PFSK-1 (cell line): ENCODE data around the gene UXS1.

Source experiments
- POLR2AphosphoS5 ChIP-seq: IDR thresholded peaks from 2 replicates; pipeline ENCODE4 v1.6.1; 2012; ENCODE audit warnings: low read depth, mild to moderate bottlenecking, control low read depth, low read length, moderate library complexity
- TF ChIP-seq, protein P1 (sequence below), 2 experiments: IDR thresholded peaks; 2 replicates each; pipeline versions ENCODE4 v1.6.1 to v1.8.0; 2011 to 2012; ENCODE audit warnings: low read depth in 2 of 2, low read length in 2 of 2, control low read depth in 1 of 2, inconsistent platforms in 1 of 2, mild to moderate bottlenecking in 1 of 2, moderate library complexity in 1 of 2; ENCODE audit not compliant: insufficient read depth in 1 of 2

DNA sequence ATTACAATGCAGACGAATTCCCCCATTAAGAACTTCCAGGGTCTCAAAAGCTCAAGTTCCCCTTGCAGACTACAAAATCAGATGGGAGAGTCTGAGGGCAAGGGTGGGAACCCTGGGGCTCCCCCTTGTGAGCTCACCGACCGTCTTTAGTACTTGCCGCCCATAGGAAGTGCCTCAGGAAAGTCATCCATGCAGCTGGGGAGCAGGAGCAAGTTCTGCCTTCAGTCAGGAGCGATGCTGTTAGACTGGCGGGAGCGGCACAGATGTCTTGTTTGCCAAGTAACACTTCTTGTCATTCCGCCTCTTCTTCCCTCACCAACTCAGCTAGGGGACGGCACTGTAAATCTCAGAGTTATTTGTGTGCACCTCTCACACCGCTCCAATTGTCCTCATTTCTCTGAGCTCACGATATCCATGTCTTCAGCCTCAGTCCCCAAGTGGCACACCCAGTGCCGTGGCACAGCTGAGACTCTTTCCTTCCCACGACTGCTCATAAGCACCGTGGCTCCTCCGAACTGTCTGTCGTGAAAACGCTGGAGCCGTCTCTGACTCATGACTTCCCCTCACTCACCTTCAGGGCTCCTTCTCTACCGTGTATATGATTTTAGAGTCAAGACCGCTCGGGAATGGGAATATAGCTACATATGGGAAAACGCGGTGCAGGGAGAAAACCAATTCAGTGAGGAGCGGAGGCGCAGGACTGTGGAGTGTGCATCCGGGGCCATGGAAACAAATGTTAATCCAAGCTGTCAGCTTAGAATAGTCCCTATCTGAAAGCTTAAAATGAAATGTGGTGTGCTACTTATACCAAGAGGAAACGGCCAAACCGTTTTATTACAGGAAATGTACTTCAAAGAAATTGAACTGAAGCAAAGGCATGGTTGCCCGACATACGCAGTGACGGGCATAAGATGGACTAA is 34.0 kb downstream of the UXS1 start:
- no peak for TF ChIP-seq POLR2AphosphoS5
- TF ChIP-seq, protein P1, sequence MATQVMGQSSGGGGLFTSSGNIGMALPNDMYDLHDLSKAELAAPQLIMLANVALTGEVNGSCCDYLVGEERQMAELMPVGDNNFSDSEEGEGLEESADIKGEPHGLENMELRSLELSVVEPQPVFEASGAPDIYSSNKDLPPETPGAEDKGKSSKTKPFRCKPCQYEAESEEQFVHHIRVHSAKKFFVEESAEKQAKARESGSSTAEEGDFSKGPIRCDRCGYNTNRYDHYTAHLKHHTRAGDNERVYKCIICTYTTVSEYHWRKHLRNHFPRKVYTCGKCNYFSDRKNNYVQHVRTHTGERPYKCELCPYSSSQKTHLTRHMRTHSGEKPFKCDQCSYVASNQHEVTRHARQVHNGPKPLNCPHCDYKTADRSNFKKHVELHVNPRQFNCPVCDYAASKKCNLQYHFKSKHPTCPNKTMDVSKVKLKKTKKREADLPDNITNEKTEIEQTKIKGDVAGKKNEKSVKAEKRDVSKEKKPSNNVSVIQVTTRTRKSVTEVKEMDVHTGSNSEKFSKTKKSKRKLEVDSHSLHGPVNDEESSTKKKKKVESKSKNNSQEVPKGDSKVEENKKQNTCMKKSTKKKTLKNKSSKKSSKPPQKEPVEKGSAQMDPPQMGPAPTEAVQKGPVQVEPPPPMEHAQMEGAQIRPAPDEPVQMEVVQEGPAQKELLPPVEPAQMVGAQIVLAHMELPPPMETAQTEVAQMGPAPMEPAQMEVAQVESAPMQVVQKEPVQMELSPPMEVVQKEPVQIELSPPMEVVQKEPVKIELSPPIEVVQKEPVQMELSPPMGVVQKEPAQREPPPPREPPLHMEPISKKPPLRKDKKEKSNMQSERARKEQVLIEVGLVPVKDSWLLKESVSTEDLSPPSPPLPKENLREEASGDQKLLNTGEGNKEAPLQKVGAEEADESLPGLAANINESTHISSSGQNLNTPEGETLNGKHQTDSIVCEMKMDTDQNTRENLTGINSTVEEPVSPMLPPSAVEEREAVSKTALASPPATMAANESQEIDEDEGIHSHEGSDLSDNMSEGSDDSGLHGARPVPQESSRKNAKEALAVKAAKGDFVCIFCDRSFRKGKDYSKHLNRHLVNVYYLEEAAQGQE (IDR thresholded peaks at IDR 0.05; ENCODE audit: insufficient read depth in 1 of 2, low read depth in 2 of 2, low read length in 2 of 2), result no peak
